ENCODE results near the gene DCC.

GRCh38 chr18:52888014-52888413 is 548.0 kb downstream of the DCC start:
- TF ChIP-seq POLR2A (IDR thresholded peaks at IDR 0.05) (no peak), CTCF (IDR thresholded peaks at IDR 0.05) (no peak)

Data from thyroid gland (tissue), 4 donors.